ES-I3 (cell line): ENCODE results near the gene MAPKAP1.

Experiments used
- H3K36me3 ChIP-seq: 2 replicates; pipeline ENCODE4 v1.6.1; 2013; ENCODE audit warnings: mild to moderate bottlenecking, low read length, control low read depth, moderate library complexity; ENCODE audit not compliant: insufficient read depth
- H3K4me1 ChIP-seq: 2 replicates; pipeline ENCODE4 v1.6.1; 2013; ENCODE audit warnings: mild to moderate bottlenecking, control low read depth, low read length; ENCODE audit not compliant: insufficient read depth
- H3K9ac ChIP-seq: 2 replicates; pipeline ENCODE4 v1.6.1; 2013; ENCODE audit warnings: low read depth, mild to moderate bottlenecking, low read length, moderate library complexity
- H3K9me3 ChIP-seq: 2 replicates; pipeline ENCODE4 v1.6.1; 2013; ENCODE audit warnings: mild to moderate bottlenecking, low read length, moderate library complexity; ENCODE audit not compliant: control insufficient read depth, insufficient read depth

Gene MAPKAP1

DNA sequence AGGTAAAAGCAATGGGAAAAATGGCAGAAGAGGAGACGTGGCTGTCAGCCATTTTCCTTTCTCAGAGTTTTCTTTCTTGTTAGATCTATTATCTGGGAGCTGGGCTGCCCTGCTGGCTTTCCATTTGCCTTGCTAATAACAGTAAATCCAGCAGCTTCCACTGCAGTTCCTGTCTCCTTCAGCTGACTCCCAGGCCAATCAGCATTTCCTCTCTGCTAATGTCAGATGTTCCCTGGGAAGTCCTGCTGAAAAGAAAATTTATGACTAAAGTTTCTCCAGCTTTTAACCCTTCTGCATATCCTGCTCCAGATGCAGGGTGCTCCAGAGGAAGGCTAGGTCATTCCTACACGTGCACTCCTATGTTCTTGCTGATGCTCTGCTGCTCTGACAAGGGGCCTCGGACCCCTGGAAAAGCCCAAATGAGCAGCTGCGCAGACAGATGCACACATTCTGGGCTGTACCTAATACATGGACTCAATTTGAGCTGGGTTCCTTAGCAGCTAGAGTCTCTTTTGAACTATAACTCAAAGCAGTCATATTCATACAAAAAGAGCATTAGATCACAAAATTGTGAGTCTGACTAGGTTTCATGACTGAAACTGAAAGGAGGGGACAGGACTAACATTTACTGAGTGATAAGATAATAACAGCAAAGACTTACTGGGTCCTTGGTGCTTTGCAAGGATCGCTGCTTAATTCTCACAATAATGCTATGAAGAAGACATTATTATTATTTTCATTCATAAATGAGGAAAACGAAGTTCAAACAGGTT lies 182.2 kb downstream of the MAPKAP1 start:
- Histone ChIP-seq H3K9me3 (no peaks in the 10 kb centered on the region), H3K9ac (no peak overlapping the region), H3K4me1 (peaks cover 10% of the 10 kb centered on the region), H3K36me3 (0 out of 2 replicates have a peak, but pooled peaks cover 5% of the 10 kb centered on the region)

DNA sequence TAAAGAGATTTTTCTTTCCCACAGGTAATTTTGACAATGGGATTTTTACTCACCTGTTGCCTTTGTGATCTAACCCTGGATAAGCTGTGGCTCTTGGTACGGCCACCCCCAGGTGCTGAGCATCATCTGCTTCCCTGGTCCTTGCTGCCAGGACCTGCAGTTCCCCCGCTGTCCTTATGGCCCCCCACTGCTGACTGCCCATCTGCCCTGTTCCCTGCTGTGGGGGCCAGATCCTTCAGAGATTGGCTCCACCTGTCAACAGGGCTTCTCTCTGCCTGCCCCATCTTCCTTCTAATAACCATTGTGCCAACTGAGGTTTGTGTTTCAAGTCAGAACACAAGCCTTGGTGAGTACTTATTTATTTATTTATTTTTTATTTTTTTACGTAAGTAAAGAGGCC lies 183.3 kb downstream of the MAPKAP1 start:
- no peak overlapping the region for H3K9ac ChIP-seq
- H3K9me3 ChIP-seq, result no peaks in the 10 kb centered on the region
- 0 out of 2 replicates have a peak, but pooled peaks cover 5% of the 10 kb centered on the region for H3K36me3 ChIP-seq
- H3K4me1 ChIP-seq, result peaks cover 10% of the 10 kb centered on the region

- H3K9ac ChIP-seq, result no peak overlapping the region
- peaks cover 10% of the 10 kb centered on the region for H3K4me1 ChIP-seq
- no peaks in the 10 kb centered on the region for H3K9me3 ChIP-seq
- 0 out of 2 replicates have a peak, but pooled peaks cover 5% of the 10 kb centered on the region for H3K36me3 ChIP-seq
These were observed 184.7 kb downstream of the MAPKAP1 start for GRCh38 chr9:125522328-125522725.

DNA sequence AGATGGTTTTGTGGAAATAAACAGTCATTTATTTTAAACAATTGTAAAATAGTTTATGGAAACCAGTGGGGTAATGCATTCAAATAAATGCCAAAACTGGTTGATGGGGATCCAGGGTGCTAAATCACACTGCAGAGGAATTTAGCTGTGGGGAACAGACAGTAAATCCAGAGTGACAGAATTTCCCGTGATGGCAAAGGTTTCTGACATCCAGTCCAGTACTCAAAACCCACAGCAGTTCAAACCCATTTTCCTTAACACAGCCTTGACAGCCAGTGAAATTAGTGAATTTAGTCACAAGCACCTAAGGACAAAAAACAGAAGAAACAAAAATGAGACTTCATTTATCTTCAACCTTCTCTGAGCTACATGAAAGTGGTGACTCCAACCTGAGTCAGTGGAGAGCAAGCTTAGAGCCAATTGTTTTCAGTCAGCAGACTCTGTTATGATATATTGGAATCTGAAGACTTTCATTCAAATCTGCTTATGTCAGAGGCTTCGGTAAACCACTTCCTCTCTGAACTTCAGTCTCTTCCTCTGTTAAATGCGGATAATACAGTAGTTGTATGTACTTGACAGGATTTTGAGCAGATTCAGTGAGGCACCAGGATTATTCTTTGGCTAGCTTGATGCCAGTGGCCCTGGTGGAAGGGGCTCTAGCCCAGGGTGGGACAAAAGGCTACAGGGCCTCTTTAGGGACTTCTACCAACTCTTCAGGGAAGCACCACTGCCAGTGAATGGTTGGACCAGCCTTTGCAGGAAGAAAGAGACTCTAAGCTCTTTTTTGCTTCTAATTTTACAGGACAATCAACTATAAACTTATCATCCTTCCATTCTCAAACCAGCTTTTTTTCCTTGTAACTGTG lies 185.3 kb downstream of the MAPKAP1 start:
- Histone ChIP-seq H3K9ac (no peak overlapping the region), H3K4me1 (peaks cover 10% of the 10 kb centered on the region), H3K36me3 (0 out of 2 replicates have a peak, but pooled peaks cover 5% of the 10 kb centered on the region), H3K9me3 (no peaks in the 10 kb centered on the region)

GRCh38 chr9:125519734-125520133 lies 187.3 kb downstream of the MAPKAP1 start:
- H3K9me3 ChIP-seq, result no peaks in the 10 kb centered on the region
- peaks cover 13% of the 10 kb centered on the region for H3K4me1 ChIP-seq
- no peak overlapping the region for H3K9ac ChIP-seq
- H3K36me3 ChIP-seq, result 0 out of 2 replicates have a peak, but pooled peaks cover 5% of the 10 kb centered on the region

DNA sequence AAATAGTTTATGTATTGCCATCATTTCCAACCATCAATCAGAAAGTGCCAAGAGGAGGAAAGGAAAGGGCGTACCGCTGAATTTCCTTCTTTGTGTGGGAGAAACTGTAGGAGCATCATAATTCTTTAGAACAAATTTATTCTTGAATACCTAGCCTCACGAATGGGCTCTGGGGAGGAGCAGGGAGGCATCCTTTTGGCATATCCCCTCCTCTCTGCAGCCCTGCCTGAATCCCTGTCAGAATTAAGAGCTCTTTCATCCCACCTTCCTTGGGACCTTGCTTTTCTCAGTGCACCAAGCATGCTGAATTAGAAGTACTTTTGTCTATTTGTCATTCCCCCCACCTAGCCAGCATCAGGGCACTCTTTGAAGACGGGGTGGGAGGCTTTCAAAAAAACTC lies 189.4 kb downstream of the MAPKAP1 start:
- Histone ChIP-seq H3K4me1 (peaks cover 18% of the 10 kb centered on the region), H3K9me3 (no peaks in the 10 kb centered on the region), H3K36me3 (0 out of 2 replicates have a peak, but pooled peaks cover 5% of the 10 kb centered on the region), H3K9ac (no peak overlapping the region)

GRCh38 chr9:125515983-125516940 lies 190.7 kb downstream of the MAPKAP1 start:
- no peak overlapping the region for H3K9ac ChIP-seq
- H3K36me3 ChIP-seq, result 0 out of 2 replicates have a peak, but pooled peaks cover 5% of the 10 kb centered on the region
- H3K9me3 ChIP-seq, result no peaks in the 10 kb centered on the region
- H3K4me1 ChIP-seq, result peaks cover 22% of the 10 kb centered on the region

GRCh38 chr9:125515281-125515680 lies 191.7 kb downstream of the MAPKAP1 start:
- H3K9ac ChIP-seq, result no peak overlapping the region
- no peaks in the 10 kb centered on the region for H3K36me3 ChIP-seq
- H3K4me1 ChIP-seq, result peaks cover 22% of the 10 kb centered on the region
- H3K9me3 ChIP-seq, result no peaks in the 10 kb centered on the region

- H3K9ac ChIP-seq, result no peak overlapping the region
- peaks cover 22% of the 10 kb centered on the region for H3K4me1 ChIP-seq
- no peaks in the 10 kb centered on the region for H3K9me3 ChIP-seq
- no peaks in the 10 kb centered on the region for H3K36me3 ChIP-seq
These were observed 192.5 kb downstream of the MAPKAP1 start for GRCh38 chr9:125514468-125514867.

DNA sequence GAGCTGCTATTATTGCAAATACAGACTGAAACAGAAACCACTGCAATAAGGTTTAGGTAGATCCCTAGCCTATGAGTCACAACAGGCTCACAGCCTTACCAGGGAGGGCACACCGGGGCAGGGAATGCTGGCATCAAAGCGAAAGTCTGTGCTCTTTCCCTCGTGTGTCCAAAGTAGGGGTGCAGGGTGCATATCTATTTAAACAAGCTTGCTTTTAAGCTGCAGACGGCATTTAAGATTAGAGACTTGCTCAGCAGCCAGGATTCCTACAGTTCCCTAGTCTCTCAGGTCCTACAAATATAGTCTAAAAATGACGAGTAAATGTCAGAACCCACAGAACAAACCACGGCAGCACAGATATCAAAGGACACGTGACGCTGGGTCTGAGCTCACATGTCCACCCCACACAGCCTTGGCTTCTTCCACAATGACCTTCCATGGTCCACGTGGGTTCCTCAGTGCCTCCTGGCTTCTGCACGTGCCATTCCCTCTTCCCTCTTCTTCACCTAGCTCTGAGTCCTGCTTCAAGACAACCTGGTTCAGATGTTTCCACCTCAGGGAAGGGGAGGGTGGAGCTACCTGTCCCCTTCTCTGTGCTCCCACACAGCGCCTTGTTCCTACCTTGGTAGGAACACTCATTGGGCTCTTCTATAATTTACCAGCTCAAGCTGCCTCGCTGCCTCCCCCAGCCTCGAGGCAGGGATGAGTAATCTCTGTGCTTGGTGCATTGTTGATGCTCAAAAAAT lies 193.2 kb downstream of the MAPKAP1 start:
- H3K9me3 ChIP-seq, result no peaks in the 10 kb centered on the region
- H3K4me1 ChIP-seq, result peaks cover 22% of the 10 kb centered on the region
- no peak overlapping the region for H3K9ac ChIP-seq
- H3K36me3 ChIP-seq, result no peaks in the 10 kb centered on the region

GRCh38 chr9:125513303-125513667 lies 193.7 kb downstream of the MAPKAP1 start:
- H3K9me3 ChIP-seq, result no peaks in the 10 kb centered on the region
- H3K9ac ChIP-seq, result no peak overlapping the region
- peaks cover 22% of the 10 kb centered on the region for H3K4me1 ChIP-seq
- no peaks in the 10 kb centered on the region for H3K36me3 ChIP-seq

DNA sequence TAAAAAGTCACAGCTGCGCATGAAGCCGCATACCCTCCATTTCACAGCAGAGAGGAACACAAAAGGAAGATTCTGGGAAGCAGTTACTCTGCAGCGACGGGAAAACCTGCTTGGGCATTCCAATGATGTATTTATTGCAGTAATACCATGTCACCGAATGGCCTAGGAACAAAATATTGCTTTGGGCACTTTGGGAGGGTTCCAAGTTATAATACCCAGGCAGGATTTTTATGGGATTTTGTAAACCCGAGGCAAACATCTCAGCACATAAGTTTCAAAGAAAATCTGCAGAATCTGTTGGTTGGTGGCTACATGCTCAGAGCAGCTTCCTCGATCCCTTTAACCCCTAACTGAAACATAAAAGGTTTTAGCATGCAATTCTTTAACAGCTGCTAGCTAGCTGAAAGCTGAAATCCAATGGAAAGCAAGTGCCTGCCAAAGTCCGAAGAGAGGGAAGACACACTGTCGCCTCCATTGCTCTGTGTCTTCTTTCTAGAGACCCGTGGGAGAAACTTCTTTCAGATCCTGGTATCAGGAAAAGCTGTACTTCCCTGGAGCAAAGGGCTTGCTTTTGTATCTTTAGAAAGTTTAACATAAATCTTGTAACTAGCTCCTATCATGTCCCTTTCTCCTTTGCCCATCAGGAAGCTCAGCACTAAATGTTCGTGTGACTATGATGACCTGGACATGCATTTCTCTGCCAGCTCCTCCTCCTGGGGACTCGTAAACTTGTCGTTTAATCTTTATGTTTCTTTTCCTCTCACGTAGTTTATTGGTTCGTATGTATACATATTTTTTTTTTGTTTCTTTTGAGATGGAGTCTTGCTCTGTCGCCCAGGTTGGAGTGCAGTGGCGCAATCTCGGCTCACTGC lies 195.0 kb downstream of the MAPKAP1 start:
- no peaks in the 10 kb centered on the region for H3K36me3 ChIP-seq
- no peak overlapping the region for H3K9ac ChIP-seq
- no peaks in the 10 kb centered on the region for H3K9me3 ChIP-seq
- H3K4me1 ChIP-seq, result peaks cover 22% of the 10 kb centered on the region

- peaks cover 29% of the 10 kb centered on the region for H3K4me1 ChIP-seq
- no peaks in the 10 kb centered on the region for H3K9me3 ChIP-seq
- no peak overlapping the region for H3K9ac ChIP-seq
- H3K36me3 ChIP-seq, result no peaks in the 10 kb centered on the region
These were observed 196.0 kb downstream of the MAPKAP1 start for GRCh38 chr9:125510980-125511379.
